Spleen (tissue), 7 donors: ENCODE data around the gene PIH1D1.

ENCODE experiments used
- POLR2A ChIP-seq, 3 donors: fragments of 450-650 bp; IDR thresholded peaks; one replicate each; pipeline ENCODE4 v1.5.1; 2017; ENCODE audit warnings: antibody characterized with exemption in 3 of 3, mild to moderate bottlenecking in 1 of 3
- POLR2AphosphoS5 ChIP-seq, 3 donors: sonication (generic); formaldehyde crosslinking; IDR thresholded peaks; one replicate each; pipeline ENCODE4 v1.5.1; 2017; ENCODE audit warnings: antibody characterized with exemption in 3 of 3
- TF ChIP-seq, protein P1 (sequence below), 11 experiments: fragments of 200-600 bp in 7 of 11; fragments of 450-650 bp in 4 of 11; sonication (generic) in 4 of 11; IDR thresholded peaks in 8 of 11; conservative IDR thresholded peaks in 3 of 11; 1 replicate in 7 of 11; 2 replicates in 4 of 11; pipeline versions ENCODE4 v1.4.0 to v1.8.0; 2016 to 2021; ENCODE audit warnings: antibody characterized with exemption in 11 of 11, inconsistent platforms in 4 of 11, mild to moderate bottlenecking in 1 of 11
- donor health status: DM: no; HTN: no; CAD: no; lungs with moderate emphysema.
- donor health status: DM: no; HTN: no; CAD: no.
- donor health status: DM: no; HTN: no; CAD: no.

DNA sequence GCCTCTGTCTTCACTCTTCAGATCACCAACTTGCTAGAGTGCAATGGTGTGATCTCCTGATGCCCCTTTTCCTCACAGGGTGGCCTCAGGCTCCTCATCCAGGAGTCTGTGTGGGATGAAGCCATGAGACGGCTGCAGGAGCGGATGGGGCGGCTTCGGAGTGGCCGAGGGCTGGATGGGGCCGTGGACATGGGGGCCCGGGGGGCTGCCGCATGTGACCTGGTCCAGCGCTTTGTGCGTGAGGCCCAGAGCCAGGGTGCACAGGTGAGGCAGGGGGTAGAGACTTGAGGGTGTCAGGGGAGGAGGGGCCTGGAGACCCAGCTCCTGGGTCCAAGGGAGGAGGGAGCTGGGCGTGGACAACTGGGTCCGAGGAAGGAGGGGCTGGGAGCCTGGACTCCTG lies 10.9 kb upstream of the PIH1D1 start:
- TF ChIP-seq, protein P1, sequence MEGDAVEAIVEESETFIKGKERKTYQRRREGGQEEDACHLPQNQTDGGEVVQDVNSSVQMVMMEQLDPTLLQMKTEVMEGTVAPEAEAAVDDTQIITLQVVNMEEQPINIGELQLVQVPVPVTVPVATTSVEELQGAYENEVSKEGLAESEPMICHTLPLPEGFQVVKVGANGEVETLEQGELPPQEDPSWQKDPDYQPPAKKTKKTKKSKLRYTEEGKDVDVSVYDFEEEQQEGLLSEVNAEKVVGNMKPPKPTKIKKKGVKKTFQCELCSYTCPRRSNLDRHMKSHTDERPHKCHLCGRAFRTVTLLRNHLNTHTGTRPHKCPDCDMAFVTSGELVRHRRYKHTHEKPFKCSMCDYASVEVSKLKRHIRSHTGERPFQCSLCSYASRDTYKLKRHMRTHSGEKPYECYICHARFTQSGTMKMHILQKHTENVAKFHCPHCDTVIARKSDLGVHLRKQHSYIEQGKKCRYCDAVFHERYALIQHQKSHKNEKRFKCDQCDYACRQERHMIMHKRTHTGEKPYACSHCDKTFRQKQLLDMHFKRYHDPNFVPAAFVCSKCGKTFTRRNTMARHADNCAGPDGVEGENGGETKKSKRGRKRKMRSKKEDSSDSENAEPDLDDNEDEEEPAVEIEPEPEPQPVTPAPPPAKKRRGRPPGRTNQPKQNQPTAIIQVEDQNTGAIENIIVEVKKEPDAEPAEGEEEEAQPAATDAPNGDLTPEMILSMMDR (IDR thresholded peaks at IDR 0.05 in 8 of 11, conservative IDR thresholded peaks at IDR 0.05 in 3 of 11) = no peak
- TF ChIP-seq POLR2A (IDR thresholded peaks at IDR 0.05) (no peak), POLR2AphosphoS5 (IDR thresholded peaks at IDR 0.05) (no peak)
